K562 (cell line): ENCODE measurements around the gene QRICH1. TPM values are rescaled to one million over a fixed set of nuclear protein-coding genes. Genes with fewer than 3 reads are reported as not detected.

Experiments
- ATAC-seq: fragments of 200-7000 bp; cut with Tn5 transposase; 3 replicates; pipeline ENCODE4 v1.9.1; 2020; ENCODE audit warnings: moderate library complexity
- BruUV-seq: library from RNA; stranded (reverse); fragments of 400-500 nt; replicated peaks from 2 replicates; lab custom pipeline; 2021; lab: Mats Ljungman, UMichigan
- CTCF ChIA-PET: fragments of 300-600 bp; formaldehyde crosslinking; extraction: SDS; loops from one replicate; lab custom pipeline; 2021; ENCODE audit warnings: low intra/inter-chr PET ratio; lab: Yijun Ruan, JAX
- POLR2A ChIA-PET: fragments of 300-600, 350-650 bp; sonication (Branson Sonifier 250); formaldehyde crosslinking; extraction: SDS; loops from one replicate; lab custom pipeline; 2021; ENCODE audit warnings: antibody characterized with exemption, inconsistent platforms; lab: Yijun Ruan, JAX
- DNase-seq, 4 experiments: peaks; one replicate each; pipeline versions ENCODE4 v3.0.0 to v3.0.0-alpha.2; 2011 to 2018; ENCODE audit warnings: low spot score in 3 of 4, mixed read lengths in 3 of 4; ENCODE audit errors: extremely low read depth in 1 of 4
- FAIRE-seq: peaks from 2 replicates; lab custom pipeline; 2011; peaks lifted over from hg19 to GRCh38; lab: Jason Lieb, UNC
- H2AFZ ChIP-seq: 2 replicates; pipeline ENCODE4 v1.6.0; 2011; ENCODE audit warnings: low read depth, low read length, control low read depth, inconsistent platforms
- H3K27ac ChIP-seq: fragments of 200-600 bp; 3 replicates; pipeline ENCODE4 v1.8.0; 2011; ENCODE audit warnings: low read depth, mild to moderate bottlenecking, control low read depth, inconsistent platforms, low read length, moderate library complexity, mixed read lengths; ENCODE audit errors: extremely low read depth
- H3K27me3 ChIP-seq, 2 experiments: fragments of 300-600 bp in 1 of 2; 2 replicates in 1 of 2; 3 replicates in 1 of 2; pipeline versions ENCODE4 v1.6.0 to v1.8.0; 2011; ENCODE audit warnings: inconsistent platforms in 2 of 2, low read length in 2 of 2, mild to moderate bottlenecking in 1 of 2, mixed read lengths in 1 of 2, moderate library complexity in 1 of 2; ENCODE audit not compliant: control insufficient read depth in 2 of 2, insufficient read depth in 2 of 2
- H3K36me3 ChIP-seq: fragments of 300-600 bp; 3 replicates; pipeline ENCODE4 v1.8.0; 2011; ENCODE audit warnings: mild to moderate bottlenecking, low read length, inconsistent platforms; ENCODE audit not compliant: control insufficient read depth, insufficient read depth
- H3K4me1 ChIP-seq, 2 experiments: fragments of 200-600 bp in 1 of 2; replicated peaks in 1 of 2; 2 replicates in 1 of 2; 3 replicates in 1 of 2; pipeline versions ENCODE4 v1.5.1 to v1.8.0; 2011; ENCODE audit warnings: inconsistent platforms in 2 of 2, low read length in 2 of 2, mild to moderate bottlenecking in 1 of 2, mixed read lengths in 1 of 2, moderate library complexity in 1 of 2; ENCODE audit not compliant: control insufficient read depth in 2 of 2, insufficient read depth in 2 of 2
- H3K4me2 ChIP-seq: 2 replicates; pipeline ENCODE4 v1.6.1; 2011; ENCODE audit warnings: low read length, control low read depth, inconsistent platforms, mixed read lengths; ENCODE audit not compliant: insufficient read depth
- H3K4me3 ChIP-seq: fragments of 200-600 bp; sonication (generic), shearing (Covaris generic); 2 replicates; pipeline ENCODE4 v1.5.1; 2016; ENCODE audit warnings: control low read depth, inconsistent platforms
- H3K79me2 ChIP-seq: fragments of 200-600 bp; 3 replicates; pipeline ENCODE4 v1.8.0; 2011; ENCODE audit warnings: low read length, inconsistent platforms; ENCODE audit not compliant: control insufficient read depth, insufficient read depth
- H3K9ac ChIP-seq, 2 experiments: 2 replicates each; pipeline versions ENCODE4 v1.6.0 to v1.6.1; 2011; ENCODE audit warnings: low read depth in 2 of 2, low read length in 2 of 2, control low read depth in 1 of 2, inconsistent platforms in 1 of 2, mild to moderate bottlenecking in 1 of 2, mixed read lengths in 1 of 2; ENCODE audit not compliant: insufficient read depth in 1 of 2
- H3K9me1 ChIP-seq: one replicate; pipeline ENCODE4 v1.6.0; 2011; ENCODE audit warnings: inconsistent platforms, mild to moderate bottlenecking, low read length, moderate library complexity; ENCODE audit not compliant: control insufficient read depth, insufficient read depth
- H3K9me3 ChIP-seq: replicated peaks from 2 replicates; pipeline ENCODE4 v1.5.1; 2011; ENCODE audit warnings: low read depth, low read length, inconsistent platforms; ENCODE audit not compliant: control insufficient read depth, insufficient read depth
- H4K20me1 ChIP-seq: replicated peaks from 2 replicates; pipeline ENCODE4 v1.6.1; 2011; ENCODE audit warnings: low read length, inconsistent platforms, mixed read lengths; ENCODE audit not compliant: control insufficient read depth, insufficient read depth
- CHD2 ChIP-seq: IDR thresholded peaks from 2 replicates; pipeline ENCODE4 v1.6.1; 2011; ENCODE audit warnings: low read depth, low read length
- ETV6 ChIP-seq, 3 experiments: fragments of 150-350 bp in 1 of 3; sonication (generic) in 1 of 3; formaldehyde crosslinking in 1 of 3; IDR thresholded peaks; 2 replicates each; pipeline versions ENCODE4 v1.6.1 to v1.8.0; 2014 to 2022; ENCODE audit warnings: borderline replicate concordance in 2 of 3, low read depth in 2 of 3, antibody characterized with exemption in 1 of 3, low read length in 1 of 3, mild to moderate bottlenecking in 1 of 3, missing genetic modification reagents in 1 of 3
- KAT7 ChIP-seq: sonication (generic); formaldehyde crosslinking; IDR thresholded peaks from 2 replicates; pipeline ENCODE4 v1.8.0; 2022; ENCODE audit warnings: missing genetic modification reagents, mild to moderate bottlenecking, borderline replicate concordance
- MAFK ChIP-seq: IDR thresholded peaks from 2 replicates; pipeline ENCODE4 v1.6.1; 2011; ENCODE audit warnings: low read length, improper control_type of control experiment
- MCM2 ChIP-seq: fragments of 450-650 bp; IDR thresholded peaks from 2 replicates; pipeline ENCODE4 v1.6.1; 2017; ENCODE audit warnings: low read depth, mild to moderate bottlenecking
- MTA2 ChIP-seq: fragments of 450-650 bp; IDR thresholded peaks from 2 replicates; pipeline ENCODE4 v1.6.1; 2016; ENCODE audit warnings: low read depth
- MYC ChIP-seq, 2 experiments: fragments of 250-450 bp in 1 of 2; sonication (Bioruptor Pico) in 1 of 2; IDR thresholded peaks; 2 replicates each; pipeline versions ENCODE4 v1.5.1 to v1.6.1; 2012 to 2021; ENCODE audit warnings: low read depth in 2 of 2, borderline replicate concordance in 1 of 2, improper control_type of control experiment in 1 of 2, low read length in 1 of 2, mild to moderate bottlenecking in 1 of 2, moderate library complexity in 1 of 2
- RNF2 ChIP-seq: sonication (generic); IDR thresholded peaks from 2 replicates; pipeline ENCODE4 v1.6.1; 2016
- SIN3A ChIP-seq, 2 experiments: fragments of 150-350 bp in 1 of 2; IDR thresholded peaks; 2 replicates each; pipeline ENCODE4 v1.6.1; 2011 to 2016; ENCODE audit warnings: borderline replicate concordance in 2 of 2, low read depth in 2 of 2, low read length in 2 of 2, mild to moderate bottlenecking in 2 of 2, moderate library complexity in 2 of 2; ENCODE audit not compliant: control insufficient read depth in 1 of 2
- TEAD2 ChIP-seq: fragments of 450-650 bp; IDR thresholded peaks from 2 replicates; pipeline ENCODE4 v1.6.1; 2016; ENCODE audit warnings: missing genetic modification characterization, control low read depth, missing compliant biosample characterization
- WGBS: fragments of 100-300 bp; shearing (Covaris generic); methylation state at CpG from one replicate; pipeline ENCODE4 v1.1.6; 2016; ENCODE audit warnings: low coverage, mixed read lengths; ENCODE audit not compliant: insufficient coverage; ENCODE audit errors: missing lambda C conversion rate; 5-methylcytosine and 5-hydroxymethylcytosine counted together
- in situ Hi-C: fragments of 300-500 bp; cut with MboI; formaldehyde crosslinking; loops from 4 replicates; pipeline ENCODE4 v1.15.0; 2018; ENCODE audit warnings: inconsistent platforms, mixed read lengths
- intact Hi-C: fragments of 100-400 bp; cut with micrococcal nuclease; formaldehyde crosslinking; loops from 2 replicates; pipeline ENCODE4 v1.14.2; 2022
- polyA plus RNA-seq, 8 experiments: library from polyadenylated mRNA; depleted of rRNA in 4 of 8; stranded (reverse) in 5 of 8; unstranded in 3 of 8; fragments of >200 nt; fragmentation: Nextera tagmentation in 2 of 8; fragmentation: Illumina TruSeq in 1 of 8; extraction: Ambion mirVana in 2 of 8; extraction: Trizol in 1 of 8; gene quantifications; 2 replicates each; pipeline versions ENCODE4 v1.2.1 to v1.2.3, GENCODE V29; 2011 to 2014; ENCODE audit warnings: inconsistent platforms in 1 of 8, missing spikeins in 1 of 8
- total RNA-seq, 7 experiments: library from RNA; depleted of rRNA in 6 of 7; stranded (reverse); fragments of >200 nt in 6 of 7; fragmentation: Illumina TruSeq in 2 of 7; extraction: Trizol in 2 of 7; gene quantifications; 2 replicates each; pipeline versions ENCODE4 v1.2.1 to v1.2.3, GENCODE V29; 2011 to 2021; ENCODE audit warnings: low replicate concordance in 1 of 7
- TF ChIP-seq, protein P1 (sequence below): fragments of 450-650 bp; IDR thresholded peaks from 2 replicates; pipeline ENCODE4 v1.6.1; 2016; ENCODE audit warnings: antibody characterized with exemption
- TF ChIP-seq, protein P2 (sequence below): fragments of 450-650 bp; IDR thresholded peaks from one replicate; pipeline ENCODE4 v1.6.1; 2018; ENCODE audit warnings: mild to moderate bottlenecking, moderate library complexity; ENCODE audit not compliant: partially characterized antibody
- TF ChIP-seq, protein P3 (sequence below): sonication (generic); formaldehyde crosslinking; IDR thresholded peaks from 2 replicates; pipeline ENCODE4 v1.9.0; 2022; ENCODE audit warnings: mild to moderate bottlenecking, missing genetic modification reagents
- TF ChIP-seq, protein P4 (sequence below): sonication (generic); formaldehyde crosslinking; IDR thresholded peaks from 2 replicates; pipeline ENCODE4 v1.8.0; 2022; ENCODE audit warnings: mild to moderate bottlenecking, missing genetic modification reagents

QRICH1 gene
- total and polyA plus RNA-seq, 9 of the 15 experiments (the other 6 are each of a cell fraction or from before 2014, with no cell fraction given): 20.1 to 99.2 (median 56.7) TPM

DNA sequence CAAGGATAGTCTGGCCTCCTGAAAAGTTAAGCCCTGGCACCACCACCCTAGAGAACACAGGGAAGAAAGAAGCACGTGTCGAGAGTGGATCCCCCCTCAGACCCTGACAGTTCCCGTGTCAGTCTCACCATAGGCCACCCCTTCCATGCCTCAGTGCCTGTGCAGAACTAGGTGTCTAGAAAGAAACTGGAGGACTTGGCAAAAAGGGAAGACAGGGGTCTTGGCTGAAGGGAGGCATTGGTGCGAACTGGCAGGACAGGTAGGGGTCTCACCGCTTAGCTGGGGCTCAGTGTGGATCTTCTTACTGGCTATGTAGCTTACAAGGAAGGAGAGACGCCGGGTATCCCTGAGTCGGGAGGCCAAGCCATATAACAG lies 10.2 kb upstream of the QRICH1 start:
- in situ Hi-C loops (no loop called here), intact Hi-C loops (loop anchor here (1.0 kb wide), 1 partner anchor 10 kb away; the partner anchor contains the start of gene QRICH1)
- Histone ChIP-seq H3K36me3 (peaks cover 63% of the 10 kb centered on the region; the same call in 2 of the 3 replicates), H3K4me2 (peak overlapping the region; percentile 97), H3K79me2 (peaks cover 31% of the 10 kb centered on the region), H3K4me1 (peaks cover 9 to 20% of the 10 kb centered on the region in 2 experiments; a peak in 4 of 5 replicates), H3K9me3 (no peaks in the 10 kb centered on the region), H4K20me1 (0 out of 2 replicates have a peak, but pooled peaks cover 3% of the 10 kb centered on the region), H3K9ac (peak overlapping the region; percentile 83 to 98), H2AFZ (peak overlapping the region; percentile 90), H3K27ac (peak overlapping the region; percentile 84), H3K4me3 (peak overlapping the region; percentile 60), H3K9me1 (peaks cover 2% of the 10 kb centered on the region), H3K27me3 (no peaks in the 10 kb centered on the region)
- DNase-seq (no peak), ATAC-seq (peak; percentile 7), FAIRE-seq (no peak)
- ChIA-PET CTCF (no interaction called here), POLR2A (interaction anchor here (0.6 to 2.0 kb wide), 4 partner anchors 9 to 16 kb away, joined by 3 to 14 read pairs (median 6); partner anchors contain the start of genes QRICH1 and USP19)
- WGBS: 0% methylated on average over 3 of the region's 8 CpGs
- TSS peak; percentile 67 for BruUV-seq
- TF ChIP-seq, protein P1, sequence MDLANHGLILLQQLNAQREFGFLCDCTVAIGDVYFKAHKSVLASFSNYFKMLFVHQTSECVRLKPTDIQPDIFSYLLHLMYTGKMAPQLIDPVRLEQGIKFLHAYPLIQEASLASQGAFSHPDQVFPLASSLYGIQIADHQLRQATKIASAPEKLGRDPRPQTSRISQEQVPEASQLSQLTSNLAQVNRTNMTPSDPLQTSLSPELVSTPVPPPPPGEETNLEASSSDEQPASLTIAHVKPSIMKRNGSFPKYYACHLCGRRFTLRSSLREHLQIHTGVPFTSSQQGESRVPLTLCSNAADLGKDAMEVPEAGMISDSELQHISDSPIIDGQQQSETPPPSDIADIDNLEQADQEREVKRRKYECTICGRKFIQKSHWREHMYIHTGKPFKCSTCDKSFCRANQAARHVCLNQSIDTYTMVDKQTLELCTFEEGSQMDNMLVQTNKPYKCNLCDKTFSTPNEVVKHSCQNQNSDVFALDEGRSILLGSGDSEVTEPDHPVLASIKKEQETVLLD: no peak
- TF ChIP-seq MAFK (no peak), ETV6 (IDR thresholded peaks at IDR 0.05; ENCODE audit: borderline replicate concordance in 1 of 2, low read depth in 2 of 2, low read length in 1 of 2) (no peak), ETV6 (CRISPR knock-in tag; IDR thresholded peaks at IDR 0.05; ENCODE audit: borderline replicate concordance) (no peak), RNF2 (no peak), SIN3A (IDR thresholded peaks at IDR 0.05; ENCODE audit: borderline replicate concordance in 2 of 2, control insufficient read depth in 1 of 2, low read depth in 2 of 2, low read length in 2 of 2) (0 out of 4 replicates have a peak, but pooled peaks of 1 of the 2 experiments have one; percentile 9), CHD2 (no peak), KAT7 (no peak), TEAD2 (tag) (no peak), MCM2 (no peak), MYC (IDR thresholded peaks at IDR 0.05; ENCODE audit: low read depth, low read length) (peak; percentile 14; the same call in 1 of the 2 replicates), MYC (CRISPR knock-in tag; IDR thresholded peaks at IDR 0.05; ENCODE audit: borderline replicate concordance, low read depth) (no peak), MTA2 (no peak)
- TF ChIP-seq, protein P2, sequence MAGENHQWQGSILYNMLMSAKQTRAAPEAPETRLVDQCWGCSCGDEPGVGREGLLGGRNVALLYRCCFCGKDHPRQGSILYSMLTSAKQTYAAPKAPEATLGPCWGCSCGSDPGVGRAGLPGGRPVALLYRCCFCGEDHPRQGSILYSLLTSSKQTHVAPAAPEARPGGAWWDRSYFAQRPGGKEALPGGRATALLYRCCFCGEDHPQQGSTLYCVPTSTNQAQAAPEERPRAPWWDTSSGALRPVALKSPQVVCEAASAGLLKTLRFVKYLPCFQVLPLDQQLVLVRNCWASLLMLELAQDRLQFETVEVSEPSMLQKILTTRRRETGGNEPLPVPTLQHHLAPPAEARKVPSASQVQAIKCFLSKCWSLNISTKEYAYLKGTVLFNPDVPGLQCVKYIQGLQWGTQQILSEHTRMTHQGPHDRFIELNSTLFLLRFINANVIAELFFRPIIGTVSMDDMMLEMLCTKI: no peak
- TF ChIP-seq, protein P3, sequence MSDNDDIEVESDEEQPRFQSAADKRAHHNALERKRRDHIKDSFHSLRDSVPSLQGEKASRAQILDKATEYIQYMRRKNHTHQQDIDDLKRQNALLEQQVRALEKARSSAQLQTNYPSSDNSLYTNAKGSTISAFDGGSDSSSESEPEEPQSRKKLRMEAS (CRISPR knock-in tag): peak; percentile 6; the same call in 1 of the 2 replicates
- TF ChIP-seq, protein P4, sequence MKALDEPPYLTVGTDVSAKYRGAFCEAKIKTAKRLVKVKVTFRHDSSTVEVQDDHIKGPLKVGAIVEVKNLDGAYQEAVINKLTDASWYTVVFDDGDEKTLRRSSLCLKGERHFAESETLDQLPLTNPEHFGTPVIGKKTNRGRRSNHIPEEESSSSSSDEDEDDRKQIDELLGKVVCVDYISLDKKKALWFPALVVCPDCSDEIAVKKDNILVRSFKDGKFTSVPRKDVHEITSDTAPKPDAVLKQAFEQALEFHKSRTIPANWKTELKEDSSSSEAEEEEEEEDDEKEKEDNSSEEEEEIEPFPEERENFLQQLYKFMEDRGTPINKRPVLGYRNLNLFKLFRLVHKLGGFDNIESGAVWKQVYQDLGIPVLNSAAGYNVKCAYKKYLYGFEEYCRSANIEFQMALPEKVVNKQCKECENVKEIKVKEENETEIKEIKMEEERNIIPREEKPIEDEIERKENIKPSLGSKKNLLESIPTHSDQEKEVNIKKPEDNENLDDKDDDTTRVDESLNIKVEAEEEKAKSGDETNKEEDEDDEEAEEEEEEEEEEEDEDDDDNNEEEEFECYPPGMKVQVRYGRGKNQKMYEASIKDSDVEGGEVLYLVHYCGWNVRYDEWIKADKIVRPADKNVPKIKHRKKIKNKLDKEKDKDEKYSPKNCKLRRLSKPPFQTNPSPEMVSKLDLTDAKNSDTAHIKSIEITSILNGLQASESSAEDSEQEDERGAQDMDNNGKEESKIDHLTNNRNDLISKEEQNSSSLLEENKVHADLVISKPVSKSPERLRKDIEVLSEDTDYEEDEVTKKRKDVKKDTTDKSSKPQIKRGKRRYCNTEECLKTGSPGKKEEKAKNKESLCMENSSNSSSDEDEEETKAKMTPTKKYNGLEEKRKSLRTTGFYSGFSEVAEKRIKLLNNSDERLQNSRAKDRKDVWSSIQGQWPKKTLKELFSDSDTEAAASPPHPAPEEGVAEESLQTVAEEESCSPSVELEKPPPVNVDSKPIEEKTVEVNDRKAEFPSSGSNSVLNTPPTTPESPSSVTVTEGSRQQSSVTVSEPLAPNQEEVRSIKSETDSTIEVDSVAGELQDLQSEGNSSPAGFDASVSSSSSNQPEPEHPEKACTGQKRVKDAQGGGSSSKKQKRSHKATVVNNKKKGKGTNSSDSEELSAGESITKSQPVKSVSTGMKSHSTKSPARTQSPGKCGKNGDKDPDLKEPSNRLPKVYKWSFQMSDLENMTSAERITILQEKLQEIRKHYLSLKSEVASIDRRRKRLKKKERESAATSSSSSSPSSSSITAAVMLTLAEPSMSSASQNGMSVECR (CRISPR knock-in tag): 0 out of 2 replicates have a peak, but pooled peaks have one; percentile 14
